NCI-H2029 (cell line): ENCODE measurements around the gene BCL2L12.

ENCODE experiments used
- DNase-seq: peaks from one replicate; lab custom pipeline; 2025; lab: John Stamatoyannopoulos, UW

Gene BCL2L12

DNA sequence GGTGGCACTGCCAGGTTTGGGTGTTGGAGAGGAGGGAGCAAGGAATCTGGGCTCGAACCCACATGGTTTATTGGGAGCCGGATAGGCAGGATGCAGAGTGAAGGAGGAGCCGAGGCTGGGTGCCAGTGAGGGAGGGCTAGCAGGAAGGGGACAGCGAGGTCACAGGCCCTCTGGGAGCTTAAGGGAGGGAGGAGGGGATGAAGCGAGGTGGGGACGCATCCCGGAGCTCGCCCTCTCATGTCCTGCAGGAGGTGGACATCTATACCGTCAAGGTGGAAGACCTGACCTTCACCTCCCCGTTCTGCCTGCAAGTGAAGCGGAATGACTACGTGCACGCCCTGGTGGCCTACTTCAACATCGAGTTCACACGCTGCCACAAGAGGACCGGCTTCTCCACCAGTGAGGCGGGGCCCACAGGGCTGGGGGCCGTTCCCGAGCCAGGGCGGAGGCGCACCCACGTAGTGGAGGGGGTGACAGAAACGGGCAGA is 20.2 kb downstream of the BCL2L12 start:
- no peak for DNase-seq

DNA sequence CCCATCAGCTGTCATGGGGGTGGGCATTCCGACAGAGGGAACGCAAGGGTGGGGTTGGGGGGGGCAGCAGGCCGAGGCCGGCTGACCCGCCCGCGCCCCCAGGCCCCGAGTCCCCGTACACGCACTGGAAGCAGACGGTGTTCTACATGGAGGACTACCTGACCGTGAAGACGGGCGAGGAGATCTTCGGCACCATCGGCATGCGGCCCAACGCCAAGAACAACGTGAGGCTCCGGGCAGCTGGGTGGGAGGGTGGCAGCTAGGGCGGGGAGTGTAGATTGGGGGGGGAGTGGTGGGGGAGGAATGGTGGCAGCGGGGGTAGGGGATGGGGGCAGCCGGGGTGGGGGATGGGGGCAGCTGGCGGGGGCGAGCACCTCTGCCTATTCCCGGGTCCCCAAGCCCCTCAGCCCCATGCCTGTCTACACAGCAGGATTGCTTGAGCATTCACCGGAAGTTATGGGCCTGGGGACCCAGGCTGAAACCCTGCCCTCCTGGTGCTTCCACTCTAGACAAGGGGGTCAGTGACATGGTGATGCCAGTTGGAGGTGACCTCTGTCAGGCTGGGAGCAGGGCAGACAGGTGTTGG is 20.9 kb downstream of the BCL2L12 start:
- DNase-seq = no peak

- no peak for DNase-seq
Measured at GRCh38 chr19:49687150-49687549, 21.4 kb downstream of the BCL2L12 start.

GRCh38 chr19:49687566-49688316 is 22.0 kb downstream of the BCL2L12 start:
- DNase-seq = no peak

GRCh38 chr19:49688531-49689132 is 22.9 kb downstream of the BCL2L12 start:
- DNase-seq = no peak

- peak; percentile 53 for DNase-seq
Measured at GRCh38 chr19:49689133-49690078, 23.7 kb downstream of the BCL2L12 start, which contains the start of gene ADM5. ADM5 (plus strand) TSS chr19:49689594; CDS start chr19:49689838, 244 bp downstream.

DNA sequence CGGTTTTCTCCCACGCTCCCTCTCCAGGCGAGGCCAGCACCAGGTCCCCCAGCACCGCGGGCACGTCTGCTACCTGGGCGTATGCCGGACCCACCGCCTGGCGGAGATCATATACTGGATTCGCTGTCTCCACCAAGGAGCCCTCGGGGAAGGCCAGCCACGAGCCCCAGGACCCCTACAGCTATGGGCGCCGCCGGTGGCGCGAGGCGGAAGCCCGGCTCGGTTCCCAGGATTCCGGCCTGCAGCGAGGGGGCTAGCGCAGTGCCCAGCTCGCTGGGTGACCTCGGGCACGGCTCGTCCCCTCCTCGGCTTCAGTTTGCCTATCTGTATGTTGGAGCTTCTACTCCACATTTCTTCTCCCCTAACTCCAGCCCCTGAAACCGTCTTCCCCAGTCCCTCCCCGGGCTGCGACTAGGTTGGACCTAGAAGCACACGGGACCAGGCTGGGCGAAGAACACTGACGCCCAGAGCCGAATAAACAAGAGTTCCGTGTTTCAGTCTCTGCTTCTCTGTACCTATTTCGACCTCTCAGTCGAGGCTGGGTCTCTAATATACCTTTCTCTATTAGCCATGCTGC is 24.4 kb downstream of the BCL2L12 start:
- no peak for DNase-seq

DNA sequence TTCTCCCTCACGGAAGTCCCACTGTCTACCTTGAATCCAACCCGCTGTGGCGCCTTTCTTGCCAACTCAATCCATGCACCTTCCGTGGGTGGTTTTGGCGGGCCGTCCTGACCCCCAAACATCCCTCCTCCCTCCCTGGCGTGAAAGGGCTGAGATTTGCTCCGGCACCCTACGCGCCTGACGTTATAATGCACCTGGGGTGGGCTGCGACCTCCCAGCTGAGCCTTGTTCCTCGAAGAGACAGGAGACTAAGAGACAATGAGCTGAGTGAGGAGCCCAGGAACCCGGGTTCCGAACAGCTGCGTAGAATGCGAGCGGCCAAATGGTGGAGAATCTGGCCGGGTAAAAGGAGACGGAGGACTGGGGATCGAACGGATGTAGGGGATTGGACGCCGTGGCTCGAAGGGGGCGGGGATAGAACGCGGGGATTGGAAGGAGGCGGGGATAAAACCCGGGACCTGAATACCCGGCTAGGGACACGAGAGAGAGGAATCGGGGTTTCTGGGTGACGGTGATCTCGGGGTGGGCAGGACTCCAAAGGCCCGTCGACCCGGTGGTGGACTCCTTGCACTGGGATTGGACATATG is 25.0 kb downstream of the BCL2L12 start, which contains the start of gene CPT1C:
TSS of gene CPT1C (plus strand) at position 461 of the 587 bp plus-strand sequence. CDS start 1,137 bp downstream, outside the sequence.
- peak; percentile 69 for DNase-seq

DNA sequence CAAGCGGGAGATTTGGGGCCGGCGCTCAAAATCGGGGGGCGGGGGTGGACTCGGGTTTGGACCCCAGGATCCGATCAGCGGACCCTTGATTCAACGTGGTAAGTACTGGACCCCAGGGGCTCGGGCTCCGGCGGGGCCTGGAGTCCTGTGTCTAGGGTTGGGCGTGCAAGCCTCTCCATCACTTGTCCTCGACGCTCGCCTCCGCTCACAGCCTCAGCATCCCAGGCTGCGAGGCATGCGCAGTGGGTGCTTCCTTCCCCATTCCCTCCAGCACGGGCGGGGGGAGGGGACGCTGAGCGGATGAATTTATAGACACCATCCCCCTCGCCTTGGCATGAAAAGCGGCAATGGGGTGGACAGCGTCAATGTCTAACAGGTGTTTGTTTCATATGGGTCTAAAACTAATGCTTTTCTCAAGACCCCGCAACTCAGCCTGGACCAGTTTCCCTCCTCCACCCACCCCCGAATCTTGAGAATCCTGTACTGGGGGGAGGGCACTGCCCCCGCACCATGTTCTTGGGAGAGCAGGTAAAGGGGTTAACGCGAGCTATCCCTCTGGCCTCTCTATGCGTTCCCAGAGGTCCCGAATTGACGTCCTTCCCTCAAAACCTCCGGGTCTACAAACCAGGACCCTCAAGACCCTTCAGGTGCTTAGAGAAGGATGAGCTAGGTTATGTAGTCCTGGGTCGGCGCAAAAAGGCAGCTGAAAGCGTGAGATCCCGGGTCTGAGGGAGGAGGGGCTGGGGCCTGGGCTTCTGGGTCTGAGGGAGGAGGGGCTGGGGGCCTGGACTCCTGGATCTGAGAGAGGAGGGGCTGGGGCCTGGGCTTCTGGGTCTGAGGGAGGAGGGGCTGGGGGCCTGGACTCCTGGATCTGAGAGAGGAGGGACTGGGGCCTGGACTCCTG is 25.8 kb downstream of the BCL2L12 start:
- peak; percentile 61 for DNase-seq

- no peak for DNase-seq
Measured at GRCh38 chr19:49692147-49692506, 26.4 kb downstream of the BCL2L12 start.

GRCh38 chr19:49696115-49696514 is 30.4 kb downstream of the BCL2L12 start:
- no peak for DNase-seq

DNA sequence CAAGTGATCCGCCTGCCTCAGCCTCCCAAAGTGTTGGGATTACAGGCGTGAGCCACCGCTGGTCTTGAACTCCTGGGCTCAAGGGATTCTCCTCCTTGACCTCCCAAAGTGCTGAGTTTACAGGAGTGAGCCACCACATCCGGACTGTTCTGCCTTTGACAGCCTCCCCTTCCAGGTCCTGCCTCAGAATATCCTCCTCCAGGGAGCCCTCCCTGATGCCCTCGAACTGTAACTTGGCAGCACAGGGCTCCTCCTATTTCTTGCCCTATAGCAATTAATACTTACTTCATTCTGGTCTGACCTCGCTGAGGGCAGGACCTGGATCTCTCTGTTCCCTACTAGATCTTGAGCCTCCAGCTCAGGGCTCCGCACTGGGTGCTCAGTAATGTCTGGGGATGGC is 31.1 kb downstream of the BCL2L12 start:
- no peak for DNase-seq

DNA sequence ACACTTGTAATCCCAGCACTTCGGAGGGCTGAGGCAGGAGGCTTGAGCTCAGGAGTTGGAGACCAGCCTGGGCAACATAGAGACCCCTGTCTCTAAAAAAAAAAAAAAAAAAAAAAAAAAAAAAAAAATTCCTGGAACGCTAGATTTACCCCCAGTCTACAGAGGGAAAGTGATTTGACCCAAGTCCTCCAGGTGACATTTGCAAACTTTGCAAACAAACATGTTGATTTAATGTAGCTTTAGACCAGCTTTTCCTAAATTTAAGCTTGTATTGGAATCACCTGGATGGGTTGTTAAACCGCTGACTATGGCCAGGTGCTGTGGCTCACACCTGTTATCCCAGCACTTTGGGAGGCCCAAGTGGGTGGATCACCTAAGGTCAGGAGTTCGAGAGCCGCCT is 33.6 kb downstream of the BCL2L12 start:
- no peak for DNase-seq

DNA sequence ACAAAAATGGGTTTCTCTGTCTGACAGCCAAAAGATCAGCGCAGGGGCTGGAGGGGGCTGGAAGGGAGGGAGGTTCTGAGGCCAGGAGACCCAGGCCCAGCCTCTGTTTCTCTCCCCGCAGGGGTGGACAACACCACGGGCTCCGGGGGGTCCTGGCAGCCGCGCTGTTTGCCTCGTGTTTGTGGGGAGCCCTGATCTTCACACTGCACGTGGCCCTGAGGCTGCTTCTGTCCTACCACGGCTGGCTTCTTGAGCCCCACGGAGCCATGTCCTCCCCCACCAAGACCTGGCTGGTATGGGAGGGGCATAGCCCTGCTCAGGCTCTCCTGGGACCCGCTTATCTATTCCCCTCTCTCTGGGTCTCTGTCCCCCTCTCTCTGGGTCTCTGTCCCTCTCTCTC is 34.8 kb downstream of the BCL2L12 start:
- DNase-seq = no peak

DNA sequence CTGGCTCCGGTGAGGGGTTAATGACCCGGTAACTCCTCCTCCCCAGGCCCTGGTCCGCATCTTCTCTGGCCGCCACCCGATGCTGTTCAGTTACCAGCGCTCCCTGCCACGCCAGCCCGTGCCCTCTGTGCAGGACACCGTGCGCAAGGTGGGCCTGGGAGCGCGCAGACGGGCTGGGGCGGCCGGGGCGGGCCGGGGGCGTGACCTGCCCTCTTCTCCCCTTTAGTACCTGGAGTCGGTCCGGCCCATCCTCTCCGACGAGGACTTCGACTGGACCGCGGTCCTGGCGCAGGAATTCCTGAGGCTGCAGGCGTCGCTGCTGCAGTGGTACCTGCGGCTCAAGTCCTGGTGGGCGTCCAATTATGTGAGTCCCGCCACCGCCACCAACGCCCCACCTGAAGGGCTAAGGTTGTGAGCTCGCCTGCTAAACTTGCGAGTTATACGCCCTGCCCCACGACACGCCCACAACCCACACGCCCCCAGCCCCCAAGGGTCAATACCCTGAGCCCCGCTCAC is 35.6 kb downstream of the BCL2L12 start:
- DNase-seq = no peak

GRCh38 chr19:49704888-49705642 is 39.3 kb downstream of the BCL2L12 start:
- no peak for DNase-seq

- no peak for DNase-seq
Measured at GRCh38 chr19:49705919-49706318, 40.2 kb downstream of the BCL2L12 start.

DNA sequence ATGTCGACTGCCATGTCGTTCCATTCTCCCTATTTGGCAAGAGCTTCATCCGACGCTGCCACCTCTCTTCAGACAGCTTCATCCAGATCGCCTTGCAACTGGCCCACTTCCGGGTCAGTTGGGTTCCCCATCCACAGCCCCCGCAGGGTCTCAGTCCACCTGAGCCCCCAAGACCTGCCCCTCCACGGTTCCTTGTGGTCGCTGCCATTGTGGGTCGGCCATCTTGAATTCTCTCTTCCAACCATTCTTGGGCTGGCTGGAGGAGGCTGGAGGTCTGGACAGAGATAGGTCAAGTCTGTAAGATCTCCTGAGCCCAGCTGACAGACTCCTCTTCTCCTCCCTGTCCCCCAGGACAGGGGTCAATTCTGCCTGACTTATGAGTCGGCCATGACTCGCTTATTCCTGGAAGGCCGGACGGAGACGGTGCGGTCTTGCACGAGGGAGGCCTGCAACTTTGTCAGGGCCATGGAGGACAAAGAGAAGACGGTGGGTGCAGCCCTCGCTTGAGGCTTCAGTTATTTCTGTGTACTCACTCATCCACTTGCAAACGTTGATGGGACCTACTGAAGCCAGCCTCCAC is 44.7 kb downstream of the BCL2L12 start:
- DNase-seq = no peak

DNA sequence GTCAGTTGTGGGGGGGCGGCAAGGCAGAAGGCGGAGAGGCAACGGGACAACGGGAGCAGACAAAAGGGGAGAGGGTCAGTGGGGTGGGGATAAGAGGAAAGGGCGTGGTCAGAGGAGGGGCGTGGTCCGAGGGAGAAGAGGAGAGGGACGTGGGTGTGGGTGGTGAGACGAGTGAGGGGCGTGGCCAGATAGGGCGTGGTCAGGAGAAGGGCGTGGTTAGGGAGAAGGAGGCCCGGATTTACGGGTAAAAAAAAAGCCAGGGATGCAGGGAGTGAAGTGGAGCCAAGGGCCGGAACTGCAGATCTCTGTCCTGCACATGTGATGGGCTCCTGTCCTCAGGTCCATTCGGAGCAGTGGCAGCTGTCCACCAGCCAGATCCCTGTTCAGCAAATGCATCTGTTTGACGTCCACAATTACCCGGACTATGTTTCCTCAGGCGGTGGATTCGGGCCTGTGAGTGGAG is 46.7 kb downstream of the BCL2L12 start:
- peak; percentile 2 for DNase-seq
